ENCODE results near the gene PPM1N.

Gene PPM1N

DNA sequence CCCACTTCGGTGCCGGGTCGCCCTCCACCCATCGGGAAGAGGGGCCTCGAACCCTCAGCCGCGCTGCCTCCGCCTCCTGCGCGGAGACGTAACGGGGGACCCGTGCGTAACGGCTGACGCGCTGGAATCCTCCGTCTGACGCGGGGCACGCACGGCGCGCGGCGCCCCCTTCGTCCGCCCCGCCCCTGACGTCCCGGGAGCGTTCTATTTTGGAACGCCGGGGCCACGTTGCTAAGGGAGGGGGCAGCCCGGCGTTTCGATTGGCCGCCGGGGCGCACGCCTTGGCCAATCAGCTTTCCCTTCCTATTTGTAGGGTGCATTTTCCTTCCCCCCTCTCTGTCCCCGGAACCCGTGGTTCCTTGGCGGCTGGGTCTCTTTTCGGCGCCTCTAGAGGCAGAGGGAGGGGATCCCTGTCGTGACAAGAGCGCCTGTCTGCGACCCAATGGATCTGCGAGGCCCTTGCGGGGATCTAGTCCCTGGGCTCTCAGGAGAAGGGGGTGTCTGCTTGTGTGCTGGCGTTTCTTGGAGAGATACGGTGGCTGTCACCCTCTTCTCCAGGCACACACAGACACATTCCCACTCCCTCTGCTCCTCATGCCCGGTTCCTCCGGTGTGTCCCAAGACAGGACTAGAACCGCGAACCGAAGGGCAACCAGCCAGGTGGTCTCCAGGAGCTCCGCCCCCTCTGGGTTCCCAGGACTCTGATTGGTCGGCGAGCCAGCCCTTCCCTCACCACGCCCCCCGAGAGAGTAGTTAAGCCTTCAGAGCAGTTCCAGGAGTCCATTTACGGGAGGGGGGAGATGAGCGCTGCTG, 28.9 kb upstream of the PPM1N start:
- H3K9ac ChIP-seq: peak overlapping the region; percentile 79
- H2AFZ ChIP-seq: peak overlapping the region; percentile 85
- H3K4me1 ChIP-seq: peaks cover 24% of the 10 kb centered on the region
- peak overlapping the region; percentile 100 for H3K4me3 ChIP-seq (ENCODE audit: low read depth, low read length)
- no peaks in the 10 kb centered on the region for H3K9me3 ChIP-seq (ENCODE audit: control insufficient read depth, low read length)
- no peaks in the 10 kb centered on the region for H3K27me3 ChIP-seq (ENCODE audit: control insufficient read depth, insufficient read depth, low read length)
- H3K79me2 ChIP-seq: no peaks in the 10 kb centered on the region
- no peaks in the 10 kb centered on the region for H3K36me3 ChIP-seq (ENCODE audit: control insufficient read depth, insufficient read depth, low read length)
- TF ChIP-seq, protein P1, sequence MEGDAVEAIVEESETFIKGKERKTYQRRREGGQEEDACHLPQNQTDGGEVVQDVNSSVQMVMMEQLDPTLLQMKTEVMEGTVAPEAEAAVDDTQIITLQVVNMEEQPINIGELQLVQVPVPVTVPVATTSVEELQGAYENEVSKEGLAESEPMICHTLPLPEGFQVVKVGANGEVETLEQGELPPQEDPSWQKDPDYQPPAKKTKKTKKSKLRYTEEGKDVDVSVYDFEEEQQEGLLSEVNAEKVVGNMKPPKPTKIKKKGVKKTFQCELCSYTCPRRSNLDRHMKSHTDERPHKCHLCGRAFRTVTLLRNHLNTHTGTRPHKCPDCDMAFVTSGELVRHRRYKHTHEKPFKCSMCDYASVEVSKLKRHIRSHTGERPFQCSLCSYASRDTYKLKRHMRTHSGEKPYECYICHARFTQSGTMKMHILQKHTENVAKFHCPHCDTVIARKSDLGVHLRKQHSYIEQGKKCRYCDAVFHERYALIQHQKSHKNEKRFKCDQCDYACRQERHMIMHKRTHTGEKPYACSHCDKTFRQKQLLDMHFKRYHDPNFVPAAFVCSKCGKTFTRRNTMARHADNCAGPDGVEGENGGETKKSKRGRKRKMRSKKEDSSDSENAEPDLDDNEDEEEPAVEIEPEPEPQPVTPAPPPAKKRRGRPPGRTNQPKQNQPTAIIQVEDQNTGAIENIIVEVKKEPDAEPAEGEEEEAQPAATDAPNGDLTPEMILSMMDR (IDR thresholded peaks at IDR 0.05): peak; percentile 20
- H3K4me2 ChIP-seq (ENCODE audit: low read length): peak overlapping the region; percentile 100
- peak overlapping the region; percentile 99 for H3K27ac ChIP-seq

DNA sequence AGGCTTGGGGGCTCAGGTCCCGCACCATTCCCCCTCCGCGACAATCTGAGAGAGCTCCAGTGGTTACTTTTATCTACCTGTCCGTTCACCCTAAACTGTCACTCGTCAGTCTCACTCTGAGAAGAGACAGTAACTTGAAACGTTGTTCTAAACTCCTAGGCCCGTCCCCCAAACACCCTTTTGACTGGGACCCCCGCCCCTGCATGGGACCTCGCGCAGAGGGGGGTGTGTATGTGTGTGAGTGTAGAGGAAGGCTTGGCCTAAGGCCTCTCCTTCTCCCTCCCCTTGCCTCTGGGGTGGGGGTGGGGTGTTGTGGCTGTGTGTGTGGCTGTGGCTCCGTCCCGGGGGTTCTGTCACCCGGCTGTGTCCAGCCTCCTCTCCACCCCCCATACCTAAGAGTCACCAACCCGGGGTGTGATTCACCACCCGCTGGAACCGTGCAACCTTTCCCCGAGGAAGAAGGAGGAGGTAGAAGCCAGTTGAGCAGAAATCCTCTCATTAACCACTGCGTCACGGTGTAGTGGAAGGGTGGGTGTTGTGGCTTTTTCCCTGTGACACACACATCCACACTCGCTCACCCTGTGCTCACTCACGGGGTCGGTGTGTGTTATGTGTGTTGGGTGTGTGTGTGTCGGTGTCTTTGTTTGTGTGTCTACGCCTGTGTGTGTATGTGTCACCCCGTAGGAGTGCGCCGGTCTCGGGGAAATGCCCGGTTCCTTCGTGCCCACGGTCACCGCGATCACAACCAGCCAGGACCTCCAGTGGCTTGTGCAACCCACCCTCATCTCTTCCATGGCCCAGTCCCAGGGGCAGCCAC, 28.1 kb upstream of the PPM1N start:
- Histone ChIP-seq H3K36me3 (ENCODE audit: control insufficient read depth, insufficient read depth, low read length) (no peaks in the 10 kb centered on the region), H3K9ac (peak overlapping the region; percentile 79), H3K27me3 (ENCODE audit: control insufficient read depth, insufficient read depth, low read length) (no peaks in the 10 kb centered on the region), H3K4me2 (ENCODE audit: low read length) (peak overlapping the region; percentile 100), H3K79me2 (no peaks in the 10 kb centered on the region), H3K9me3 (ENCODE audit: control insufficient read depth, low read length) (no peaks in the 10 kb centered on the region), H3K4me3 (ENCODE audit: low read depth, low read length) (peak overlapping the region; percentile 100), H3K4me1 (peaks cover 24% of the 10 kb centered on the region), H3K27ac (peak overlapping the region; percentile 99), H2AFZ (peak overlapping the region; percentile 85)
- TF ChIP-seq, protein P1 (IDR thresholded peaks at IDR 0.05): no peak

DNA sequence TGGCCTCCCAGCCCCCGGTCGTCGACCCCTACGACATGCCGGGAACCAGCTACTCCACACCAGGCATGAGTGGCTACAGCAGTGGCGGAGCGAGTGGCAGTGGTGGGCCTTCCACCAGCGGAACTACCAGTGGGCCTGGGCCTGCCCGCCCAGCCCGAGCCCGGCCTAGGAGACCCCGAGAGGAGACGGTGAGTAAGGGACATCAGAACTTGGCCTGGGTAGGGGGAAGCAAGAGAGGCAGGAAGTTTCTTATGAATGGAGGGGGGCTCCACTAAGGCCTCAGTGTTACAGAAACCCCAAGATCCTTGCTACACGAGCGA, 27.5 kb upstream of the PPM1N start:
- Histone ChIP-seq H3K9ac (no peak overlapping the region), H2AFZ (no peak overlapping the region), H3K4me2 (ENCODE audit: low read length) (no peak overlapping the region), H3K36me3 (ENCODE audit: control insufficient read depth, insufficient read depth, low read length) (no peaks in the 10 kb centered on the region), H3K9me3 (ENCODE audit: control insufficient read depth, low read length) (no peaks in the 10 kb centered on the region), H3K4me1 (peaks cover 24% of the 10 kb centered on the region), H3K27ac (no peak overlapping the region), H3K27me3 (ENCODE audit: control insufficient read depth, insufficient read depth, low read length) (no peaks in the 10 kb centered on the region), H3K79me2 (no peaks in the 10 kb centered on the region), H3K4me3 (ENCODE audit: low read depth, low read length) (no peak overlapping the region)
- TF ChIP-seq, protein P1 (IDR thresholded peaks at IDR 0.05): no peak

DNA sequence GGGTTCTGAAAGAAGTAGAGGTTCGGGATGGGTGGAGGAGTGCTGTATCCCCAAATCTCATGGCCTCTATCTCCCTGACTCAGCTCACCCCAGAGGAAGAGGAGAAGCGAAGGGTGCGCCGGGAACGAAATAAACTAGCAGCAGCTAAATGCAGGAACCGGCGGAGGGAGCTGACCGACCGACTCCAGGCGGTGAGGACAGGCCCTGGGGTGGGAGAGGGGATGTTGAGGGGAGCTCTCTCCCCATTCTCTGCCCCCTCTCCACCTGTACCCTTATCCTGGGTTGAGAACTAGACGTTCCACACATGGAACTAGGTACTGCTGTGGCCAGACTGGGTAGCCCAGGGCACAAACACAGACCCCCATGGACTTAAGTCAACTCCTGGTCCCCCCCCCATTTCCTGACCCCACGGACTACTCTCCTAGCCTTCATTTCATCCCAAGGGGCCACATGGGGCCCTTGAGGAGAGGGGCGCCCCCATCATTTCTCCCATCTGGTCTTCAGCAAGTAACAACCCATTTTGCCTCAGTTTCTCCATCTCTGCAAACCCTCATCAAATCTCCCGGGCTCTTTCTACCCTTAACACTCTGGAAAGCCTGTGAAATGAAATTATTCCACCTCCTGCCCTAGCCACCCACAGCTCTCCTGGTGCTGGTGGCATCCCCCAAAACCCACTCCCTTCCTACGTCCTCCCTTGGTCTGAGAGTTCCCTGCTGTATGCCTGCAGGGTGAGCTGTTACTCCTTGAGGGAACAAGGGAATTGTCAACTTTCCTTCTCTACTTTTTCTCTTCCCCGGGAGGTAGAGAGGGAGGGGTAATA, 26.9 kb upstream of the PPM1N start:
- Histone ChIP-seq H3K36me3 (ENCODE audit: control insufficient read depth, insufficient read depth, low read length) (no peaks in the 10 kb centered on the region), H3K79me2 (no peaks in the 10 kb centered on the region), H3K4me1 (peaks cover 24% of the 10 kb centered on the region), H3K27me3 (ENCODE audit: control insufficient read depth, insufficient read depth, low read length) (no peaks in the 10 kb centered on the region), H3K27ac (no peak overlapping the region), H2AFZ (no peak overlapping the region), H3K4me3 (ENCODE audit: low read depth, low read length) (no peak overlapping the region), H3K9ac (no peak overlapping the region), H3K9me3 (ENCODE audit: control insufficient read depth, low read length) (no peaks in the 10 kb centered on the region), H3K4me2 (ENCODE audit: low read length) (no peak overlapping the region)
- TF ChIP-seq, protein P1 (IDR thresholded peaks at IDR 0.05): no peak

Measured in parathyroid adenoma (tissue), 2 donors.